ENCODE measurements around the gene WNT8B.

Gene WNT8B

GRCh38 chr10:100462709-100463108, at the start of gene WNT8B:
Gene WNT8B (plus strand): TSS chr10:100463009. CDS start chr10:100463169, 160 bp downstream.
- no peak for DNase-seq

DNA sequence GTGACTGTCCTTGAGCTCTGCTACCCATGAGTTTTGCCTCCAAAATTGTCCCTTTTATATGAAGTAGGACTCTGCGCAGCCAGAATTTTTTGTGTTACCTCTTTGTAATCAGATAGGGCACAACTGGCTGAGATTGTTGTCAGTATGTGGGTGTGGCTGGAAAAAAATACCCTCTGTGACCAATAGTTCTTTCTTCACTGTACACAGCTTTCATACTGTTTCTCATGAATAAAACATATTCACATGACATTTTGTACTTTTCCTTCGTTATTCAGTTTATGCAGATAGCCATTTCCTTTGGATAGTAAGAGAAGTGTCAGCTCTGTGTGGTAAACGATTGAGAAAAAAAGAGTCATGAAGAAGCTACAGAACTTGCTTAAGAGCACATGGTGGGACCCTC, 49.6 kb upstream of the WNT8B start:
- DNase-seq, result no peak

GRCh38 chr10:100419911-100420449, 42.8 kb upstream of the WNT8B start:
- DNase-seq, result no peak

- no peak for DNase-seq
Observed at GRCh38 chr10:100427374-100427773, 35.4 kb upstream of the WNT8B start.

DNA sequence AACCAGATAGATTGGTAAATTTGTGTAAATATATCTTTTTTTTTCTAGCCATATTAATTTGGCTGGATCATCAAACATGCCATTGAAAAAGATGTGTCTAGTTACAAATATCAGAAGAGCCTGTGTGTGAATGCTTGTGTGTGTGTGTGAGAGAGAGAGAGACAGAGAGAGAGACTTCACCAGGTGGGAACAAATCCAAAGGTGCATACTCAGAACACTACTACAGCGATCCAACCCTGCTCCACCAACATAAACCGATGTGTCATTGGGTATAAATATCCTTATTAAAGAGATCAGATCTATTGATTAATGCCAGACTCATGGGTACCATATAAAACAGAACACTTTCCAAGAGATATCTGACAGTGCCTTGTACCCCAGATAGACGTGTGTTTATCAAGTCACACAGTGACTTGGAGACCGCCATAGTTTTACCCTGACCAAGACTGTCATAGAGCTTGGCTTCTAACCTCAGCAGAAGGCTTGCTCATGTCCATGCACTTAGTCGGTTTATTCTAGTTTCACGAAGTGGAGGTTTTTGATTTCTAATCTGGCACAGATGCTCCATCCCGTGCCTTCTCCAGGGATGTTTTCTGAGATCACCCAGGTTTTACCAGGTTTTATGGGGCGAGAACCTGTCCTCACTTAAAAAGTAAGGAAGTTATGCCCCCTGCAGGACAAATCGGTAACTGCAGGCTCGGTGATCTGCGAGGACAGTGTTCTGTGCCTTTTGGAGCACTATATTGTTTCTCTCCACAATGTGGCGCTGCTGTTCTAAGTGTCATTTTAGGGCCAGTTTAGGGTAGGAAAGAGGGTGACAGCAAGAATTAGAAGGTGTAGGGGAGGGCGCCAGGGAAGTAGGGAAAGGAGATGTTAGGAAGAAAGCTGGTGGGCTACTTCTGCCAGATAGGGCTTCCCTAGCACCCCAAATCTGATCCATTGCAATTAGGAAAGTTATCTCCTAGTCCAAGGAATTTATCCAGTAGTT, 29.3 kb upstream of the WNT8B start:
- DNase-seq, result peak; percentile 92

GRCh38 chr10:100436255-100436654, 26.6 kb upstream of the WNT8B start:
- DNase-seq, result no peak

- no peak for DNase-seq
Observed at GRCh38 chr10:100438674-100439315, 24.0 kb upstream of the WNT8B start.

DNA sequence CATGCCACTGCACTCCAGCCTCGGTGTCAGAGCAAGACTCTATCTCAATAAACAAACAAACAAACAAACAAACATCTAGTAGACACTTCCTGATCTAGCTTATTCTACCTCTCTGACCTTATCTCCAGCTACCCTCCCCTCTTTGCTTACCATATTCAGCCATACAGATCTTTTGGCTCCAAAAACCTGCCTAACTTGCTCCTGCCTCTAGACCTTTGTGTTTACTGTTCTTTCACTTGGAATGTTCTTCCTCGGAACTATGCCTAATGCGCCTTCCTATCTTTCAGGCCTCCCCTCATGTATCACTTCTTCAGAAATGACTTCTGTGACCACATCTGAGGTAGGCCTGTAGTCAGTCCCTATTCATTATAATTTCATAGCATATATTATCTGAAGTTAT, 20.3 kb upstream of the WNT8B start:
- DNase-seq, result no peak

GRCh38 chr10:100446130-100446761, 16.6 kb upstream of the WNT8B start:
- DNase-seq, result no peak

GRCh38 chr10:100447663-100448062, 15.1 kb upstream of the WNT8B start:
- no peak for DNase-seq

DNA sequence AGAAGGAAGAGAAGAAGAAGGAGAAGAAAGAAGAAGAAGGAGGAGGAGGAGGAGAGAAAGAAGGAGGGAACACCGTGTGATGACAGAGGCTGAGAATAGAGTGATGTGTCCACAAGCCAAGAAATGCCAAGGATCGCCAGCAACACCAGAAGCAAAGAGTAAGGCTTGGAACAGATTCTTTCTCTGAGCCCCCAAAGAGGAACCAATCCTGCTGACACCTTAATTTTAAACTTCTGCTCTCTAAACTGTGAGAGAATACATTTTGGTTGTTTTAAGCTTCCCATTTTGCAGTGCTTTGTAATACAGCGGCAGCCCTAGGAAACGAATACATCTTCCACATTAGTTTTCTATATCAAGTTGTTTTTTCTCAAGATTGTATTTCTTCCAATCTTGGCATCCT, 13.9 kb upstream of the WNT8B start:
- DNase-seq, result no peak

- DNase-seq, result no peak
Observed at GRCh38 chr10:100468322-100468721, 5.5 kb downstream of the WNT8B start.

- no peak for DNase-seq
Observed at GRCh38 chr10:100468978-100469377, 6.2 kb downstream of the WNT8B start.

GRCh38 chr10:100469756-100470155, 6.9 kb downstream of the WNT8B start:
- no peak for DNase-seq

- no peak for DNase-seq
Observed at GRCh38 chr10:100470367-100470766, 7.6 kb downstream of the WNT8B start.

GRCh38 chr10:100477970-100478369, 15.2 kb downstream of the WNT8B start:
- DNase-seq, result no peak

- DNase-seq, result no peak
Observed at GRCh38 chr10:100479037-100479436, 16.2 kb downstream of the WNT8B start.

- DNase-seq, result no peak
Observed at GRCh38 chr10:100480002-100480401, 17.2 kb downstream of the WNT8B start.

DNA sequence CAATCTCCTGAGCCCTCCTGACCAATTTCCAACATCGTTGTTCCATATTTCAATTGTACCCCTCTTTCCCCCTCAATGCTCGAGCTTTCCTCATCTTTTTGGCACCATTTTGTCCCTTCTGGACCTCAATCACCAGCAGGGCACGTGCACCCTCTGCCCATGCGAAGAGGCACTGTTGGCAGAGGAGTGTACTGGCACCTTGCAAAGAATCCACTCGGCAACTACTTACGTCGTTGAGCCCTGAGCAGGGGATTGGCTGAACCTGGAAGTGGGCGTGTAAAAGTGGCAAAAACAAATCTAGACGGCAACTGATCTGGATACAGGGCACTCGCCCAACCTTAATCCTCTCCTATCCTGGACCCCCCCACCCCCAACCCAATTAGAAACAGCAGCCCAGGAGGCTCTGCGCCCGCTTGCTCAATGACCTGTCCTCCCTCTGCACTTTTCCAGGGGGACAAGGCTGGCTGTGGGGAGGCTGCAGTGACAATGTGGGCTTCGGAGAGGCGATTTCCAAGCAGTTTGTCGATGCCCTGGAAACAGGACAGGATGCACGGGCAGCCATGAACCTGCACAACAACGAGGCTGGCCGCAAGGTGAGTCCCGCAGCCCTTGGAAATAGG, 18.8 kb downstream of the WNT8B start:
- peak; percentile 77 for DNase-seq

DNA sequence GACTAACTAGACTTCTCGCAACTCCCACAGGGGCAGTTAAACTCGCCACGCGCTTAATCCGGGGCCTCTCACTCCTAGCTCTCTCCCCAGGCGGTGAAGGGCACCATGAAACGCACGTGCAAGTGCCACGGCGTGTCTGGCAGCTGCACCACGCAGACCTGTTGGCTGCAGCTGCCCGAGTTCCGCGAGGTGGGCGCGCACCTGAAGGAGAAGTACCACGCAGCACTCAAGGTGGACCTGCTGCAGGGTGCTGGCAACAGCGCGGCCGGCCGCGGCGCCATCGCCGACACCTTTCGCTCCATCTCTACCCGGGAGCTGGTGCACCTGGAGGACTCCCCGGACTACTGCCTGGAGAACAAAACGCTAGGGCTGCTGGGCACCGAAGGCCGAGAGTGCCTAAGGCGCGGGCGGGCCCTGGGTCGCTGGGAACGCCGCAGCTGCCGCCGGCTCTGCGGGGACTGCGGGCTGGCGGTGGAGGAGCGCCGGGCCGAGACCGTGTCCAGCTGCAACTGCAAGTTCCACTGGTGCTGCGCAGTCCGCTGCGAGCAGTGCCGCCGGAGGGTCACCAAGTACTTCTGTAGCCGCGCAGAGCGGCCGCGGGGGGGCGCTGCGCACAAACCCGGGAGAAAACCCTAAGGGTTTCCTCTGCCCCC, 19.5 kb downstream of the WNT8B start:
- DNase-seq, result peak; percentile 54

DNA sequence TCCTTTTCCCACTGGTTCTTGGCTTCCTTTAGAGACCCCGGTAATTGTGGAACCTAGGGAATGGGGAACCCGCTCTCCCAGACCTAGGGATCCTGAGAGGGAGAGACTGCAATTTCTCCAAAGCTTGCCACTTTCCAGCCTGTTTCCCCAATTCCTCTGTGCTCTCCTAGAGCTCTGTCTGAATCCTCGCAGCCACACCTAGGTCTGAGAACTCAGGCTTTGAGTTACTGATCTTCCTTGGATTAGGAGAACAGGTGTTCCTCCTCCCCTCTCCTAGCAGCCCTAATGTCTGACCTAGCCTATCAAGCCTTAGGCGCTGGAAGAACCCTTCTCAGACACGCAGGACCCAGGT, 20.0 kb downstream of the WNT8B start:
- DNase-seq, result no peak

GRCh38 chr10:100483876-100484666, 21.3 kb downstream of the WNT8B start:
- DNase-seq, result no peak
